ENCODE results near the gene TRMT6.

TRMT6 gene

DNA sequence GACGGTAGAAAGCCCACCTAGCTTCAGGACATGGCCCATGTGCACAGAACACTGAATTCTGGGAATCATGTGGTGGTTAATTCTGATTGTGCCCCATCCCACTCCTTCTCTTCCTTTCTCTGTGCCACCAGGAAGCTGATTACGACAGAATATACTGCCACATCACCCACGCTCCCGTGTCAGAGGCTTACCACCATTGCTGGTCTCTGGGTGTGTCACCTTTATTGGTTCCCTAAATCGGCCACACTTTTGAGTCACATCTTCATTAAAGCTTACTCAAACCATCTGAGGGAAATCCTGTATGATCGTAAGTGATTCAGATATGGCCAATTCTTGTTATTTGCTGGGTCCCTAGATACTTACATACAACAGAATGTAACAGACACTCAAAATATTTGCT, 3.1 kb downstream of the TRMT6 start:
- no peak for DNase-seq

- DNase-seq, result no peak
These were observed 4.4 kb downstream of the TRMT6 start for GRCh38 chr20:5945963-5946362.

GRCh38 chr20:5938456-5939029, 11.8 kb downstream of the TRMT6 start:
- DNase-seq, result no peak

DNA sequence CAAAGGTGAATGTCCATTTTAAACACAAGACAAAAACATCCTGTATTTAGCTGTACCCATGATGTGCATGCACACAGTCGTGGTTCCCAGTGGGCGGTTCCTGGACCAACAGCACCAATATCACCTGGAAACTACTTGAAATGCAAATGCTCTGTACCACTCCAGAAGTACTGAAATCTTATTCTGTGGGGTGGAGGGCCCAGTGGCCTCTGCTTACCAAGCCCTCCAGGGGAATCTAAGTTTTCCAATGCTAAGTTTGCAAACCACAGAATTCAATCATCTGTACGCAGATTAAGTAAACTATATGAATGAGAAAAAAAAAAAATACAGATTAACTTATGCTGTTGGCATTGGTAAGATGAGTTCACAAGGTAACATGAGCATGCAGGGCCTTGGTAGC, 14.1 kb downstream of the TRMT6 start:
- no peak for DNase-seq

DNA sequence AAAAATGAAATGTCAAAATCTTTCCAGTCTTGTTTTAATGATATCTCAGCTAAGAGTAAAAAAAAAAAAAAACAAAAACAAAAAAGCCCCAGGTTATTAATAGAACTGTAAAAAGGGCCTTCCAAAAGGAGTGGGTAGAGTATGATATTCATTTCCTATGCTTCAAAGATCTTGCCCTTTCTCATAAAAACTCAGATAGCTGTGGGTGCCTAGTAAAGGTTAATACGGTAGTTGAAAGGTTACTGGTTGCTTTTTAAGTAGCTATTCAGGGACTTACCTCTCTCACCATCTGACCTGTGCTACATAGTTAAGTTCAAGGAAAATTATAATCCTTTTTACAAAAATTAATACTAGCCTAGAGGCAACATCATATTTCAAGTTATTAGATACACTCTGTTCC, 14.9 kb downstream of the TRMT6 start:
- DNase-seq, result no peak

GRCh38 chr20:5933802-5934436, 16.4 kb downstream of the TRMT6 start:
- DNase-seq, result no peak

DNA sequence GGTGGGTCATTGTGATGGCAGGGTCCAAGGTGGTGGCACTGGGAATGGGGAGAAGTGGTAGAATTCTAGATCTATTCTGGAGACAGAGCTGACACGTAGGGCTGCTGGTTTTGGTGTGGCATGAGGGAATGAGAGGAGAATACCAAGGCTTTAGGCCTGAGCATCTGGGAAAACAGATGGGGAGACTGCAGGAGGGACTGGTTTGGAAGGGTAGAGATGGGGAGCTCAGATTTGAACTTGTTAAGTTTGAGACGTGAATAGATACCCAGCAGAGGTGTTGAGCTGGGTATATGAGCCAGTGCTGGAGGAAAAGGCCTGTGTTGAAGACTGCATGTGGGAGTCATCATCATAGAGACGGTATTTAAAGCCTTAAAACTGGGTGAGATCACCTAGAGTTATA, 17.5 kb downstream of the TRMT6 start:
- DNase-seq, result no peak

DNA sequence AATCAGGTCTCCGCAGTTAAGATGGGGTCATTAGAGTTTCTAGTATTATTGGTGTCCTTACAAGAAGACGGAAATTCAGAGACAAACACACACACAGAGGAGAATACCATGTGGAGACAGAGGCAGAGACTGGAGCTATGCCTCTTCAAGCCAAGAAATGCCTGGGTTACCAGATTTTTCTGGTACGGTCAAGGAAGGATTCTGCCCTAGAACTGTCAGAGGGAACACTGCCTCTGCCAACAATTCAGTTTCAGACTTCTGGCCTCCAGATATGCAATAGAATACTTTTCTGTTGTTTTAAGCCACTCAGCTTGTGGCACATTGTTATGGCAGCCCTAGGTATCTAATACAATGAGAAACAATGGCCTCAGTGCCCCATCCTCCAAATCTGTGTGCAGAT, 18.9 kb downstream of the TRMT6 start:
- no peak for DNase-seq

DNA sequence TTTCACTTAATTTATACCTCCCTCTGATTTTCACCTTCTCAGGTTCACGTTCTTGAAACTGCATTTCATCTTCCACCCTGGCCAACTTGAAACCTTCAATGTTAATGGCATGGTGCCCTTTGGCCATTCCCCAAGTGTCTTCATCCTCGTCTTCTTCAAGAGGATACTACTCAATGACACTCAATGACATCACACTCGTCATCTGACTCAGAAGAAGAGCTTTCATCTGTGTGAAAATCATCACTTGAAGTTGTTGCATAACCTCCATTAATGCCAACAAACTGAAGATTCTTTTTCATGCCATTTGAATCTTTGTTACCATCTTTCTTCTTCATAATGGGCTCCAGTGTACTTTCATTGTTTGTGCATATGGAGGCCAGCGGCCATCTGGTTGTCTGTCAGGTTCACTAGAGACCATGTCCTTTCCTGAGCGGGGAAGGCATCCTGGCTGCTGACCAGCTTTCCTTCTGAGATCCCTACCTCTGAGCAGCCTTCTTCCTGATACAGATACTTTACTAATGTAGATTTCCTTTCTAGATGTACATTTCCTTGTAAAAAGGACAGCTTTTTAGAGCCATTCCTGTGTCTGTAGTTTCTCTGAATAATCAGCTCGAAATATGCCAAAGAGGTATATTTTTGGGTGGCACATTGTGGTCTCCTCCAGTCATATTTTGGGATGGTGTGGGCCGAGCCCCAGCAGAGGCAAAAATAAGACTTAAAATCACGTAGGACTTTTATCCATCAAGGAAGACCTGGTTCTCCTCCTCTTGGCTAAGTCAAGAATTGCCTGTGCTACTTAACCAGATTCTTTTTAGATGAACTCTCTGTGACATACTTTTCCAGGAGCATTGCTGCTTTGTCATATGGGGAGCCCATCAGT, 21.3 kb downstream of the TRMT6 start:
- no peak for DNase-seq

DNA sequence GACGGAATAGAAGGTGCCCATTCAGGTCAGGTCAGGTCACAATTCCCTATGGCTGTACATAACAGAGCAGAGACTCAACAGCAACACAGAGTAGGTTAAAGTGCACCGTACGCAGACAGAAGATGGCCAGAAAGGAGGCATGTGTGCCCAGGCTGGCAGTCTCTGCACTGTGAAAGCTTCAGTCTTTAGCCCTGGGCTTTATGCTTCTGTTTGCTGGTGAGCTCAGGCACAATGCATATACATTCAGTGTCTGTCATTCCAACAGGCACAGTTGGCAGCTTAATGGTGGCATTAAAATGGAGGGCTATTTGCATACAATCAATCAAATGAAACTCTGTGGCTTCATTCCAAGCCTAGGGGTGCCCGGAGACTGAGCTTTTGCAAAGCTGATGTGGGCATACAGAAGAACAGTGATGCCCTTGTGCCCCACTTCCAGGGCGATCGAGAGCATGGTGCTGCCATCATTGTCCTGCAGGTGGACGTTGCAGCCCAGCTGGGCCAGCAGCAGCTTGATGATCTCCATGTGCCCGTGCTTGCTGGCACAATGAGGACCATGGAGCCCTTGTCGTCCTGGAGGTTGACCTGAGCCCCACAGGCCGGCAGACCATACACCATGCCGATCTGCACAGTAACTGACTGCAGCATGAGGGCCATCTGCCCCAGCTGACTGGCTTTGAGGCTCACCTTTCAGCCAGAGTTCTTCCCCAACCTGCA, 22.4 kb downstream of the TRMT6 start:
- DNase-seq, result no peak

DNA sequence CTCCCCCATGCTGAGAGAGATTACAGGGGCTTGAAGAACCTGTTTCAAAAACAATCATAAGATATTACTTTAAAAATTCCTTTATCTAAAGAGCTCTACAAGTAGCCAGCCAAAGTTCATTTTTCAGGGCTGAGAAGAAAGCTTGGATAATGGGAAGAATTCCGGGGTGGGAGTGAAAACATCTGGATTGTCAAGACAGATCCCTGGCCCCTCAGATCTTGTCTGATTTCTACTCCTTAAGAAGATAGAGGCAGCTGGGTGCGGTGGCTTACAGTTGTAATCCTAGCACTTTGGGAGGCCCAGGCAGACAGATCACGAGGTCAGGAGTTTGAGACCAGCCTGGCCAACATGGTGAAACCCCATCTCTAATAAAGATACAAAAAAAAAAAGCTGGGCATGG, 24.8 kb downstream of the TRMT6 start:
- no peak for DNase-seq

- DNase-seq, result no peak
These were observed 26.8 kb downstream of the TRMT6 start for GRCh38 chr20:5923493-5923892.

DNA sequence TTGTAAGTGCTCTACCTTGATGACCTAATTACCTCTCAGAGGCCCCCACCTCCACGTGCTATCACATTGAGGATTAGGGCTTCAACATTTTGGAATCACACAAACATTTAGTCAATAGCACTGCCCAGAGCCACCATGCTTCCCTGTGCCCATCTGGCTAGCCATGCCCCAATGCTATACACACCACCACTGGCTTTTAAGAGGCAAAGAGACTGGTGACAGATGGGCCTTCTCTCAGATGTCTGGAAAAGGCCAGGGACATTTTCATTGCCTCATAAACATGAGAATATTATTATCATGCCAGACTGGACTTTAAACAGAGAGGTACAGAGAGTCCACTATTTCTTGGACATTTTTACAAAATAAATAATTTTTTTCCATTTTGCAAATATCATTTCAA, 29.8 kb downstream of the TRMT6 start:
- no peak for DNase-seq

DNA sequence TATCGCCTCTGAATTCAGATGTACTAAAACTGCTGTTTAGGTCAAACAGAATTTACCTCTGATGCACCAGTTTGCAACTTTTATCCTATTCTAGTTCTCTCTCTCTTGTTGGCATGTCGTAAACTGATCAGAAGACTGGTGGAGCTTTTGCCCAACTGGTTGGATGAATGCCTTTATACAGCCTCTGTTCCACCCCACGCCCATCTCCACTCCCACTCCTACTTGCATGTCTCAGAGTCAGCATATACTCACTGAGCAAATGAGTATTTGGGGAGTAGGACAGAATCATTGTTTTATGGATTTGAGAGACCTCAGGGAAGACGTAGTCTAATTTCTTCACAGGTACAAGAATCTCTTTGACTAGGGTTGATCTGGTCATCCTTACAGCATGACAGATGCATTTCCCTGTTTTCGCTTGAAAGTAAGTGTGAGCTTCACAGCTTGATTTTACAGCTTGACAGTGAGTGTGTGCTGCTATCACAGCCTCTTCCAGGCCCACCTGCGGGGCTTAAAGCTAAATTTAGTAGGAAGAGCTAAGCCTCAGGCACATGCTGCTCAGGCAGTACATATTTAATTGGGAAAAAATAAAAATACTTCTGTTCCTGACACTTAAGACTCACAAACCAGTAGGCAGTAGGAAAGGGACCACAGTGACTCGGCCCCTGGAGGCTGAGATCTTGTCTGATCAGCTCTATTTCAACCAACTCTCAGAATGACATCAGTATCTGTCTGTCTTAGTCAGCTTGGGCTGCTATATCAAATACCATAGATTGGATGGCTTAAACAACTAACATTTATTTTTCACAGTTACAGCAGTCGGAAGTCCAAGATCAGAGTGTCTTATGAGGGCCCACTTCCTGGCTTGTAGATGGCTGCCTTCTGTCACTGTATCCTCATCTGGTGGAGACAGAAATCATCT, 30.4 kb downstream of the TRMT6 start:
- DNase-seq, result no peak

GRCh38 chr20:5918856-5919625, 31.3 kb downstream of the TRMT6 start:
- peak; percentile 5 for DNase-seq

GRCh38 chr20:5914859-5915258, 35.5 kb downstream of the TRMT6 start:
- no peak for DNase-seq

- no peak for DNase-seq
These were observed 37.2 kb downstream of the TRMT6 start for GRCh38 chr20:5913166-5913565.

DNA sequence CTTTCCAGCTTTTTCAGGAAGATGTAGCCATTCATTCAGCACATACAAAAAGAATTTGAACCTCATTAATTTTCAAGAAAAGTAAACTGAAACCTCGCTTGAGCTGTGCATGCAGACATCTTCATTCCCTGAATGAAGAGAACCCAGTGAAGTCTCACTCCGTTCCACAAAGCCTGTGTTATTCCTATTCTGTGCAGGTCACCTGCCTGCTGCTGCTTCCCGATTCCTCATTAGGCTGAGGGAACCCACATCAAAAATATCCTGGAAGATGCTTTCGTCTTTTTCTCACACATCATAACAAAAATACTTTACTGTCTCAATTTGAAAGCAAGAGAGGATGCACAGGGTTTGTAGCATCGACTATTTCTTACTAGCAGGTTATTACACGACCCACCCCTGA, 40.1 kb downstream of the TRMT6 start:
- no peak for DNase-seq

GRCh38 chr20:5908981-5909380, 41.4 kb downstream of the TRMT6 start:
- no peak for DNase-seq

GRCh38 chr20:5900908-5901307, 49.4 kb downstream of the TRMT6 start:
- DNase-seq, result no peak

DNA sequence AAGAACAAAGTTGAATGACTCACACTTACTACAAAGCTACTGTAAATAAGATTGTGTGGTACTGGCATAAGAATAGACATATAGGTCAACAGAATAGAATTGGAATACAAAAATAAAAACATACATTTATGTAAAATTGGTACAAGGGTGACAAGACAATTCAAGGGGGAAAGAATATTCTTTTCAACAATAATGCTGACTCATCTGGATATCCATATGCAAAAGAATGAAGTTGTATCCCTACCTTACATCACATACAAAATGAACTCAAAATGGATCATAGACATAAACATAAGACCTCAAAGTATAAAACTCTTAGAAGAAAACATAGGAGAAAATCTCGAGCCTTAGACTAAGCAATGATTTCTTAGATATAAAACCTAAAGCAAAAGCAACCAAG, 50.9 kb downstream of the TRMT6 start:
- no peak for DNase-seq

DNA sequence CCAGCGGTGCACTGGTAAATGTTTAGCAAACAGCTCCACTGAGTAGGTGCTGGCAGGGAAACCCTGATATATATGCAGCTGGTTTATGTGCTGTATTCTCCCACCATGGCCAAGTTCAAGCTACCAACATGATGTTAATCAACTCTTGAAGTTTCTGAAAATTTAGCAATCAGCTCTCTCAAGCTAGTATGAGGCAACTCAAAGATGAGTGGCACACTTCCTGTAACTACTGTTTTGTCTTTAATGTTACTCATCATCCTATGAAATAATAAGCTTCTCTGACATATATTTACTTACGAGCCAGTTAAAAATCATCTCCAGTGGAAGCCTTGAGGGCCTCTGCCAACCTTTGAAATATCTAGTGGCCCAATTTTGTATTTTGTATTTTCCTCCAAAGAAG, 54.7 kb downstream of the TRMT6 start:
- no peak for DNase-seq
